ENCODE measurements around the gene CAT. TPM values are rescaled to one million over a fixed set of nuclear protein-coding genes. Genes with fewer than 3 reads are reported as not detected.
A peak's percentile ranks its signal among the peaks of the same experiment; 100 is the strongest.

The CAT gene
- total and polyA plus RNA-seq, 9 of the 15 experiments (the other 6 are each of a cell fraction or from before 2014, with no cell fraction given): 86.7 to 183 (median 114) TPM

GRCh38 chr11:34466802-34467488 is 28.2 kb downstream of the CAT start (continued):
- TF ChIP-seq ZNF407 (IDR thresholded peaks at IDR 0.05; ENCODE audit: low read depth) (no peak), POLR2H (tag; IDR thresholded peaks at IDR 0.05; ENCODE audit: low read depth) (0 out of 2 replicates have a peak, but pooled peaks have one; percentile 11), MAX (CRISPR knock-in tag; IDR thresholded peaks at IDR 0.05) (no peak), DEAF1 (CRISPR knock-in tag; IDR thresholded peaks at IDR 0.05) (no peak), ZBTB12 (CRISPR knock-in tag; IDR thresholded peaks at IDR 0.05) (no peak), ZNF583 (CRISPR knock-in tag; IDR thresholded peaks at IDR 0.05) (no peak), ARID2 (IDR thresholded peaks at IDR 0.05) (no peak), NR2F6 (CRISPR knock-in tag; IDR thresholded peaks at IDR 0.05) (no peak), THAP12 (CRISPR knock-in tag; IDR thresholded peaks at IDR 0.05) (no peak), ZNF263 (CRISPR knock-in tag; IDR thresholded peaks at IDR 0.05; ENCODE audit: borderline replicate concordance) (no peak), HMG20B (CRISPR knock-in tag; IDR thresholded peaks at IDR 0.05) (no peak), GTF2A2 (tag; IDR thresholded peaks at IDR 0.05) (no peak), ADNP (tag; IDR thresholded peaks at IDR 0.05) (peak; percentile 91)
